ENCODE measurements around the gene EXOSC6. TPM values are rescaled to one million over a fixed set of nuclear protein-coding genes. Genes with fewer than 3 reads are reported as not detected.
"Not testable (repeated sequence)": the region's sequence is repeated elsewhere in the genome, so short reads cannot be mapped to it uniquely, and the experiment has no call there.

Gene EXOSC6
- 8.2 TPM for total RNA-seq

- ATAC-seq = peak; percentile 92
- DNase-seq (ENCODE audit: low spot score) = peak; percentile 91
These were observed at the start of gene EXOSC6 for GRCh38 chr16:70251629-70252354. Gene EXOSC6 (minus strand): TSS chr16:70251940. CDS start chr16:70251900, 40 bp downstream.

GRCh38 chr16:70301121-70301520, 49.4 kb upstream of the EXOSC6 start:
- ATAC-seq (no peak), DNase-seq (ENCODE audit: low spot score) (no peak)

- DNase-seq (ENCODE audit: low spot score) (peak; percentile 84), ATAC-seq (peak; percentile 91)
These were observed 47.5 kb upstream of the EXOSC6 start, which contains the start of gene DDX19B for GRCh38 chr16:70298988-70299938. Gene DDX19B (plus strand): TSS chr16:70299186. CDS start chr16:70299298, 112 bp downstream.

GRCh38 chr16:70295634-70296033, 43.9 kb upstream of the EXOSC6 start:
- ATAC-seq (no peak), DNase-seq (ENCODE audit: low spot score) (no peak)

- no peak for DNase-seq (ENCODE audit: low spot score)
- ATAC-seq = no peak
These were observed 42.8 kb upstream of the EXOSC6 start for GRCh38 chr16:70294385-70295025.

GRCh38 chr16:70292148-70292547, 40.4 kb upstream of the EXOSC6 start:
- not testable (repeated sequence) for DNase-seq (ENCODE audit: low spot score); ATAC-seq

- DNase-seq (ENCODE audit: low spot score) (no peak), ATAC-seq (no peak)
These were observed 39.3 kb upstream of the EXOSC6 start for GRCh38 chr16:70290949-70291519.

GRCh38 chr16:70289229-70290094, 37.7 kb upstream of the EXOSC6 start, which contains the start of gene AARS1:
Gene AARS1 (minus strand): TSS chr16:70289506. CDS start chr16:70282763, 6,743 bp downstream.
- peak; percentile 96 for ATAC-seq

GRCh38 chr16:70287304-70287971, 35.7 kb upstream of the EXOSC6 start:
- ATAC-seq; DNase-seq (ENCODE audit: low spot score): not testable (repeated sequence)

More at GRCh38 chr16:70289229-70290094, 37.7 kb upstream of the EXOSC6 start, which contains the start of gene AARS1:
- peak; percentile 98 for DNase-seq (ENCODE audit: low spot score)

- ATAC-seq = no peak
- DNase-seq (ENCODE audit: low spot score) = no peak
These were observed 24.7 kb upstream of the EXOSC6 start for GRCh38 chr16:70276392-70276791.

- ATAC-seq (no peak), DNase-seq (ENCODE audit: low spot score) (no peak)
These were observed 20.0 kb upstream of the EXOSC6 start for GRCh38 chr16:70271696-70272095.

- DNase-seq (ENCODE audit: low spot score) (no peak), ATAC-seq (no peak)
These were observed 18.4 kb upstream of the EXOSC6 start for GRCh38 chr16:70270176-70270575.

- ATAC-seq = no peak
- no peak for DNase-seq (ENCODE audit: low spot score)
These were observed 17.7 kb upstream of the EXOSC6 start for GRCh38 chr16:70269471-70269870.

- not testable (repeated sequence) for DNase-seq (ENCODE audit: low spot score); ATAC-seq
These were observed 16.2 kb upstream of the EXOSC6 start for GRCh38 chr16:70267922-70268321.

- ATAC-seq (peak; percentile 81), DNase-seq (ENCODE audit: low spot score) (no peak)
These were observed 15.8 kb upstream of the EXOSC6 start for GRCh38 chr16:70267516-70267915.

GRCh38 chr16:70259903-70260302, 8.2 kb upstream of the EXOSC6 start:
- not testable (repeated sequence) for ATAC-seq; DNase-seq (ENCODE audit: low spot score)

- ATAC-seq = no peak
These were observed 7.2 kb upstream of the EXOSC6 start for GRCh38 chr16:70258946-70259345.

GRCh38 chr16:70258065-70258464, 6.3 kb upstream of the EXOSC6 start:
- no peak for DNase-seq (ENCODE audit: low spot score)
- ATAC-seq = no peak

More at GRCh38 chr16:70258946-70259345, 7.2 kb upstream of the EXOSC6 start:
- no peak for DNase-seq (ENCODE audit: low spot score)

GRCh38 chr16:70257391-70257790, 5.7 kb upstream of the EXOSC6 start:
- ATAC-seq = no peak
- DNase-seq (ENCODE audit: low spot score) = no peak

Data from left lobe of liver (tissue), 2 donors.